Stimulated activated CD8-positive, alpha-beta memory T cell treated with anti-CD3 and anti-CD28 coated beads, Interleukin-12 subunit alpha, Interleukin-12 subunit beta, amount 100 ng/mL, for 24 hours (primary cell): ENCODE results near the gene RTL10.

Experiments used
- DNase-seq: peaks from one replicate; pipeline ENCODE4 v3.0.0-alpha.2; 2020; ENCODE audit errors: extremely low read depth

The RTL10 gene

GRCh38 chr22:19823191-19823901, 31.3 kb downstream of the RTL10 start:
- no peak for DNase-seq

DNA sequence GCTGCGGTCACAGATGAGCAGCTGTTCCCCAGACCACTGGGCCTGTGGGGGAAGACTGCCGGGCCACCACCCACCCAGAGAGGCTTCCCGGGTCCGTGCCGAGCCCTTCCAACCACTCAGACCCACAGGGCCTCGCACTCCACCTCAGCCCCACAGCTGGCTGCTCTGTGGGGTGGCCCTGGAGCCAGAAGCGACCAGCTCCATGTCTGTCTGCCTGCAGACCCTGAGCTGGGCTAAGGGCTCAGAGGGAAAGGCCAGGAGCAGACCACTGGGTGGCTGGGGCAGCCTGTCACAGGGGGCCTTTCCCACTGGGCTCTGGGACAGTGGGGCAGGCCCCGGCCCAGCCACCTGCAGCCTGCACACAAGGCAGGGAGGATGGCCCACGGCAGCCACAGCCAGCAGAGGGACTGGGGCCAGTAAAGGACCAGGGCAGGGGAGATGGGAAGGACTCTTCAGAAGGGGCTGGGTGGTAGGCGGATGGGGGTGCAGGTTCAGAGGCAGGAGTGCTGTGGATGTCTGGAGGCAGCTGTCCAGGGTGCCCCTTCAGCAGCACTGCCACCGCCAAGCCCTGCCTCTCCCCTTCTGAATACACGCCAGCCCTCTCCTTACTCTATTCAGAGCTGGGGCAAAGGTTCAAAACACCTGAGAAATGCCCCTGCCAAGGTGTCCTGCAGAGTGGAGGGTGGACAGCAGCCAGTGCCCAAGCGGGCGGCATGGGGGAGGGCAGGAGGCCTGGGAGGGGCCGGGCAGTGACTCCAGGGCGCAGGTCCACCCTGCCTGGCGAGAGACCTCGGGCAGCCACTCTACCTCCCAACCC, 32.2 kb downstream of the RTL10 start:
- DNase-seq, result no peak

- DNase-seq, result no peak
These were observed 33.0 kb downstream of the RTL10 start for GRCh38 chr22:19821523-19822300.

DNA sequence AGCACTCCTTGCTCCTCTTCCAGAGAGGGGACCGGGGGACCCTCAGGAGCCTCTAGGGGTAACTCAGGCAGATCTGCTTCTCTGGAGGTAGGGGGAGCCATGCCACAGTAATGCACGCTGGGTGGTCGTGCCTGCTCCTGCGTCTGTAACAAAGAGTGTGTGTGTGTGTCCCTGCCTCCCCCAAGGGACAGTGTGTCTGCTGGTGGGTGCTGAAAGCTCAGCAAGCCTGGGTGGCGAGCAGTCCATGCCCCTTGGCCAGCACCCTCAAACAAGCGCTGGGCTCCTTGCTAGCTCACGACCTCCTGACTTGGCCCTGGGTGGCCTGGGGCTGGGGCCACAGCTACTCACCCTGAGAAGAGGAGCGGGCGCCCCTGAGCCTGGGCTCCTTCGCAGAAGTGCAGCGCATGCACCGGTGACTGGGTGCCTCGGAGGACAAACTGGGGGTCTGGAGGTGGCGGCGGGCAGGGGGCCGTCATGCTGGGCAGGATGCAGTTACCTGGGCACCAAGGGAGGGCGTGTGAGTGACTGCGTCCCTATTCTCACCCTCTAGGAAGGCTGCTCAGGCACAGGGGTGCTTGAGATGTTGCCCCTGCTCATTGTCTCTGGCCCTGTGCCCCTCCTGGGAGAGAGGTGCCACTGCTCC, 33.7 kb downstream of the RTL10 start:
- DNase-seq, result no peak

- no peak for DNase-seq
These were observed 34.5 kb downstream of the RTL10 start for GRCh38 chr22:19819911-19820879.

DNA sequence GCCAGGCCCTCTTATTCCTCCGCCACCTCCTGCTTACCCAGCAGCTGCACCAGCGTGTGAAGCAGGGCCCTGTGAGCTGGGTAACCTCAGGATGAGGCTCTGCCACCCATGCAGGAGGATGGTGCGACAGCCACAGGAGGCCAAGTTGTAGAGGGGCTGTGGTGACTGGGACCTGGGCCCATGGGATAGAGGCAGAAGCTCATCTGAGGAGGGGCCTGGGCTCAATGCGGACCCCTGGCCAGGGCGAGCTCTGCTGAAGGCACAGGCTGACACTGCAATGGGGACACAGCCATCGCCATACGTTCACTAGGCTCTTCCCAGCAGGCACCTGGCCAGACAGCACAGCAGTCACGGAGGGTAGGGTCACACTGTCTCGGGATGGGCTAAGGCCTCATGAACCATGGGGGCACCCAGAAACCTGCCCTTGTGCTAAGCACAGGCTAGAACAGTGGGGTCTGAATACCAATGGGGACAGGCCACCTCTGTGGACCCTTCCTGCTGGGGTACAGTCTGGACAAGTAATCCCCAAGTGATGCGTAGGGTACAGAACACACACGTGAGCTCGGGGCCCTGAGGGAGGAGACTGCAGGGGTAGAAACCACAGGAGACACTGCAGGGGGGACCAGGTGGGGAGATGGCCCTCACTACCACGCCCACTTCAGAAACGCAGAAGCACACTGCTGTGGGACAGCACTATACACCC, 35.3 kb downstream of the RTL10 start:
- DNase-seq, result no peak

- DNase-seq, result no peak
These were observed 36.1 kb downstream of the RTL10 start for GRCh38 chr22:19818324-19819207.

- no peak for DNase-seq
These were observed 38.1 kb downstream of the RTL10 start for GRCh38 chr22:19816372-19817119.

DNA sequence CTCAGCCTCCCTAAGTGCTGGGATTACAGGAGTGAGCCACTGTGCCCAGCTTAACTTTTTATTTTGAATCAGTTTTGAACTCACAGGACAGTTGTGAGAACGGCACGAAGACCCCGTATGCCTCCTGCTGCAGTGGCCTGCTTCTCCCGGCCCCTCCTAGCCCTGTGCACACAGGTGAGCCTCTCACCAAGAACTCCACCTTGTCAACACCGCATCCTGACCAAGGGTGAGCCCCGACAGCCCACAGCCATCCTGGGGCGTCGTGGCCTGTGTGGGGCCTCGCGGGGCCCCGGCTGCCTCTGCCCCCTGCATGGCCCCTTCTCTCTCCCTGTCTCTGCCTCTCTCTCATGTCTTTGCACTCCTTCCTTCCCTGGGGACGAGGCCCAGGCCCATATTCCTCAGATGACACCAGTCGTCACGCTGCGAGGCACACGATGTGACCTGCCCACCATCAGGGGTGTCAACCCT, 38.8 kb downstream of the RTL10 start:
- DNase-seq, result no peak

GRCh38 chr22:19815093-19815822, 39.4 kb downstream of the RTL10 start:
- DNase-seq, result no peak

DNA sequence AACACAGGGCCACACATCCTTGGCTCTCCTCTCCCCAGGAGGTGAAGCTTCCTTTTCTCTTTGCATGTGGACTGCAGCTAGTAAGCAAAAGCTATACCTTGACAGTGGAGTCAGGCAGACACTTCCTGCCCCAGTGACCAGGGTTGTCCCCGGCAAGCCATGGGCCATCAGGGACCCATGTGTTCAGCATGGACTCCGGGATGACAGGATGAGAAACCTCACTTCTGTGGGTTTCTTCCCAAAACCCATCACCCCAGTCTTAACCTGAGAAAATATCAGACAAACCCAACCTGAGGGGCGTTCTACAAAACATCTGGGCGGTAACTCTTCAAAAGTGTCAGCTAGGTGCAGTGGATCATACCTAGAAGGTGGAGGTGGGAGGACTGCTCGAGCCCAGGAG, 40.2 kb downstream of the RTL10 start:
- no peak for DNase-seq

DNA sequence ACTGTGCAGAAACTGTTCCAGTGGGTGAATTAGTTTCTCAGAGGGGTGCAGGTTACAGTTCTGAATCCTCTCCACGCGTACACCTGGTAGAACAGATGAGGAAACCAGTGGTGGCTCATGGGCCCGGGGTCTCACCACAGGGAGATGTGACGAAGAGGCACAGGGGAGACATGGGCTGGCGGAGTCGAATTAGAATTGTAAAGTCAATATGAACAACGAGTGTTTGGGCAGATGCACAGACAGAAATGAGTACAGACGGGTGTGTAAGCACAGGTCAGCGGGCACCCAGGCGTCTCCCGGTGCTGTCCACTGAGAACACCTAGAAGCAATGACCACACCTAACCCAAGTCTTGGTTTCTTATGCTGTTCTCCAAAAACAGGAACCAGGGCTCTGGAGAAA, 41.8 kb downstream of the RTL10 start:
- DNase-seq, result no peak

DNA sequence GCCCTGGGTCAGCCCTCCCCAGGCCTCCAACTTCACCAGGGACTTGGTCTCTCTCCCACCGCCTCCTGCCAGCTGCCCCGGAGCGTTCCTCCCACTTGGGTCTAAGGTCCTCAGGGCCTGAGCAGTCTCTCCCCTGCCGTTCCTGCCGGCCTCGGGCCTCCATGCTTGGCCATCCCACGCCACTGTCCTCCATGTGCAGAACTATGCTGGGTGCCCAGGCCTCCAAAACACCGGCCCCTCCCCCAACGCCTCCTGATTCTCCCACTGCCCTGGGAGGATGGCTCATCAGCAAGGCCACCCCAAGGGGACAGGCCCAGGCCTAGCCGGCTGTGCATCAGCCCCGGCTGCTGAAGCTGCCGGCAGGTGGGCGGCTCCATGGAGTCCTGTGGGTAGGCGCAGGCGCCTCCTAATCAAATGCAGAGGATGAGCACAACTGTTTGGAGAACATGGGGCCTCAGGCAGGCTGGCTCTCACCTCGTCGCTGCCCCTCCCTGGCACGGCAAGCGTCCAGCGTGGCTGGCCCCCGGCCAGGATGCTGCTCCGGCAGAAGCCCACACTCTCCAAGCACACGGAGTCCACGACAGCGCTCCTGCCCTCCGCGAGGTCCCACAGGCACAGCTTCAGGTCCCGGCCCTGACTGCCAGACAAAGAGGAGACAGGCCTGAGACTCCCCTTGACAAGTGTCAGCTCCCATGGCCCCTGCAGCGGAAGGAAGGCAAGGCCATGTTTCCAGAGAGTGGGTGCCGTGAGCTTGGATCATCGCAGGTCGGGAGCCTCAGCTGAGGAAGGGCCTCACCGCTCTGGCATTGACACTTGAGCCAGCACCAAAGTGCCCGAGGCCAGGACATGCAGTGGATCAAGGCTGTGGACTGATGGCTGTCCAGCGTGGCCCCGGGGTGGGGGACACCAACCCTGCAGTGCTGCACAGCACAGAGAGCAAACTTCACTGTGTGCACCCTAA, 42.6 kb downstream of the RTL10 start:
- DNase-seq, result no peak

GRCh38 chr22:19811211-19811621, 43.5 kb downstream of the RTL10 start:
- DNase-seq, result no peak

- no peak for DNase-seq
These were observed 44.1 kb downstream of the RTL10 start for GRCh38 chr22:19810381-19811201.

GRCh38 chr22:19809741-19810140, 44.9 kb downstream of the RTL10 start:
- no peak for DNase-seq
